ENCODE data around the gene EGR2. TPM values are rescaled to one million over a fixed set of nuclear protein-coding genes. Genes with fewer than 3 reads are reported as not detected.

EGR2 gene
- total and polyA plus RNA-seq, 2 experiments from 2014 or later, result 0.76 to 2.2 TPM

DNA sequence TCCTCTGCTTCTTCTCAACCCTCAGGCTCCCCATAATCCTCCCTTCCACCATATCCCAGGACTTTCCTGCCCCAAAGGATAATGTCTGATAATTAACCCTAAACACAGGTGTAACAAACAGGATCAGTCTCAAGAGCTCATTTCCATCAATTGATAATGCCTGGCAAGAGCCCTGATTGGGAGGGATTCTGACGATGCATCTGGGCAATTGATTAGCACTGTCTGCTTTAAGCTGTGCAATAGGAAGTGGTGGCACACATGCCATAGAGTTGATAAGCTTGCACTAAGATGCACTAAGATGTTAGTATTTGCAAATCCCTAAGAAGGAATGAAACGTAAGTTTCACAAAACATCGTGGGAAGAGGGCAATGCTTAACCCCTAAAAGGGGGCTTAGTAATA lies 27.4 kb upstream of the EGR2 start:
- no peak for TF ChIP-seq EZH2phosphoT487 (IDR thresholded peaks at IDR 0.05; ENCODE audit: insufficient read depth, low read depth)
- TF ChIP-seq EZH2 (IDR thresholded peaks at IDR 0.05; ENCODE audit: insufficient read depth, poor library complexity, severe bottlenecking), result no peak
- no peak overlapping the region for H3K4me2 ChIP-seq (ENCODE audit: unreplicated experiment)
- H3K9me3 ChIP-seq (ENCODE audit: low read depth), result no peaks in the 10 kb centered on the region
- H4K20me1 ChIP-seq (ENCODE audit: insufficient read depth), result no peaks in the 10 kb centered on the region
- H3K27me3 ChIP-seq (replicated peaks; ENCODE audit: insufficient read depth), result peaks cover 29% of the 10 kb centered on the region
- H3K4me3 ChIP-seq, result no peak overlapping the region
- H3K36me3 ChIP-seq (ENCODE audit: low read depth), result no peaks in the 10 kb centered on the region
- no peaks in the 10 kb centered on the region for H3K9me2 ChIP-seq (ENCODE audit: insufficient read depth)
- 31 to 32% methylated on average over 3 of the region's 3 CpGs for WGBS, 2 experiments (ENCODE audit: low coverage in 1 of 2, low lambda C conversion rate in 2 of 2, missing lambda C conversion rate in 2 of 2)
- in situ Hi-C loops (cut with MboI), result no loop called here
- H3K27ac ChIP-seq, result no peak overlapping the region
- no peak for DNase-seq
- H3K79me2 ChIP-seq (ENCODE audit: insufficient read depth), result no peaks in the 10 kb centered on the region
- H3F3A ChIP-seq (ENCODE audit: insufficient read depth), result no peaks in the 10 kb centered on the region
- no peak overlapping the region for H3K9ac ChIP-seq
- no peak overlapping the region for H2AFZ ChIP-seq
- no peaks in the 10 kb centered on the region for H3K4me1 ChIP-seq (ENCODE audit: insufficient read depth)

DNA sequence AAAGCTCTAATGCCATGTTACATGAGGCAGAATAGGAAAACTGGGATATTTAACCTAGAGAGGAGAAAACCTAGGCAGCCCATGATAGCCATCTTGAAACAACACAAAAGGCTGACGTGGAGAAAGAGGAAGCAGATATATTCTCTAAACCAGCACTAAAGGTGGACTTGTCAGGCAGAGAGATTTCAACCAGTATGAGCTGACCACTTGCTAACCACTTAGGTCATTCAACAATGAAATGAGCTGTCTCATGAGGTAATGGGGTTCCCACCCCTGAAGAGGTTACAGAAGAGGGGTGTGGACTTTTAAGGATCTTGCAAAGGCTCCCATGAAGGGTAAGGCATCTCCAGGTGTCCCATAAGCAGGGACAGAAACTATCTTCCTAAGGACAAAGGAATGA lies 26.8 kb upstream of the EGR2 start:
- Histone ChIP-seq H3K4me2 (ENCODE audit: unreplicated experiment) (no peak overlapping the region), H3K79me2 (ENCODE audit: insufficient read depth) (no peaks in the 10 kb centered on the region), H3K27ac (no peak overlapping the region), H4K20me1 (ENCODE audit: insufficient read depth) (no peaks in the 10 kb centered on the region), H3K36me3 (ENCODE audit: low read depth) (no peaks in the 10 kb centered on the region), H3F3A (ENCODE audit: insufficient read depth) (no peaks in the 10 kb centered on the region), H3K27me3 (replicated peaks; ENCODE audit: insufficient read depth) (peaks cover 29% of the 10 kb centered on the region), H3K9me3 (ENCODE audit: low read depth) (no peaks in the 10 kb centered on the region), H3K4me1 (ENCODE audit: insufficient read depth) (no peaks in the 10 kb centered on the region), H3K9me2 (ENCODE audit: insufficient read depth) (no peaks in the 10 kb centered on the region), H3K9ac (no peak overlapping the region), H2AFZ (no peak overlapping the region), H3K4me3 (no peak overlapping the region)
- no peak for TF ChIP-seq EZH2phosphoT487 (IDR thresholded peaks at IDR 0.05; ENCODE audit: insufficient read depth, low read depth)
- TF ChIP-seq EZH2 (IDR thresholded peaks at IDR 0.05; ENCODE audit: insufficient read depth, poor library complexity, severe bottlenecking), result no peak
- WGBS, 2 experiments (ENCODE audit: low coverage in 1 of 2, low lambda C conversion rate in 2 of 2, missing lambda C conversion rate in 2 of 2), result 38 to 48% methylated on average over 1 of the region's 1 CpG
- in situ Hi-C loops (cut with MboI), result no loop called here
- no peak for DNase-seq

DNA sequence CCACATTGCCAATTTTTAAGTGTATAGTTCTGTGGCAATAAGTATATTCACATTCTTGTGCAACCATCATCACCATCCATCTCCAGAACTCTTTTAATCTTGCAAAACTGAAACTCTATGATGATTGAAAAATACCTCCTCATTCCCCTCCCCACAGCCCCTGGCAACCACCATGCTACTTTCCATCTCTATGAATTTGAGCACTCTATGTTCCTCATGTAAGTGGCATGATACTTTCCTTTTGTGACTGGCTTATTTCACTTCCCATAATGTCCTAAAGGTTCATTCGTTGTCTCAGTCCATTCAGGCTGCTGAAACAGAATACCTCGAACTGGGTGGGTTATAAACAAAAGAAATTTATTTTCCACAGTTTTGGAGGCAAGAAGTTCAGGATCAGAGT lies 23.4 kb upstream of the EGR2 start:
- H3K9ac ChIP-seq, result no peak overlapping the region
- no peaks in the 10 kb centered on the region for H3K4me1 ChIP-seq (ENCODE audit: insufficient read depth)
- no peaks in the 10 kb centered on the region for H3K9me2 ChIP-seq (ENCODE audit: insufficient read depth)
- H3K27me3 ChIP-seq (replicated peaks; ENCODE audit: insufficient read depth), result peaks cover 15% of the 10 kb centered on the region
- H3K9me3 ChIP-seq (ENCODE audit: low read depth), result no peaks in the 10 kb centered on the region
- H3K36me3 ChIP-seq (ENCODE audit: low read depth), result no peaks in the 10 kb centered on the region
- no peaks in the 10 kb centered on the region for H3K79me2 ChIP-seq (ENCODE audit: insufficient read depth)
- no peak overlapping the region for H2AFZ ChIP-seq
- in situ Hi-C loops (cut with MboI), result no loop called here
- H4K20me1 ChIP-seq (ENCODE audit: insufficient read depth), result no peaks in the 10 kb centered on the region
- H3K4me2 ChIP-seq (ENCODE audit: unreplicated experiment), result no peak overlapping the region
- H3K4me3 ChIP-seq, result no peak overlapping the region
- WGBS, 2 experiments (ENCODE audit: low coverage in 1 of 2, low lambda C conversion rate in 2 of 2, missing lambda C conversion rate in 2 of 2), result 60 to 62% methylated on average over 2 of the region's 2 CpGs
- no peak for DNase-seq
- H3F3A ChIP-seq (ENCODE audit: insufficient read depth), result no peaks in the 10 kb centered on the region
- no peak overlapping the region for H3K27ac ChIP-seq
- TF ChIP-seq EZH2 (IDR thresholded peaks at IDR 0.05; ENCODE audit: insufficient read depth, poor library complexity, severe bottlenecking) (no peak), EZH2phosphoT487 (IDR thresholded peaks at IDR 0.05; ENCODE audit: insufficient read depth, low read depth) (no peak)

DNA sequence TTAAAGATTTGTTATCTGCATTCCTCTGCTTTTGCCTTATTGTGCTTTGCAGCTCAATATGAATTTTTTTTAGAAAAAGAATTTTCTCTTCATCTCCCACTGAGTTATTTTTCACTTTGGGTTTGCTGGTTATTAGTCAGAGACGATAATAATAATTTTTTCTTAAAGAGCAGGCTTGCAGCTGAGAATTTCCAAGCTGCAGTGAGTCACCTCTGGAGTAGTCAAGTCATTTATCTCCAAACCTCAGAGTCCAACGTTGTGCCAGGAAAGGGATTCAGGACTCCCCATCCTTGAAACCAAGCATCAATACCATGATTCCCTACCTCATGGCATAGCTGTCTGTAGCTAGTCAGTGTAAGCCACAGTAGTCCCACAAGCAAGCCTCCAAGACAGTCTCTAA lies 15.2 kb upstream of the EGR2 start:
- 3 to 5% methylated on average over 2 of the region's 2 CpGs for WGBS, 2 experiments (ENCODE audit: low coverage in 1 of 2, low lambda C conversion rate in 2 of 2, missing lambda C conversion rate in 2 of 2)
- TF ChIP-seq EZH2 (IDR thresholded peaks at IDR 0.05; ENCODE audit: insufficient read depth, poor library complexity, severe bottlenecking) (no peak), EZH2phosphoT487 (IDR thresholded peaks at IDR 0.05; ENCODE audit: insufficient read depth, low read depth) (no peak)
- Histone ChIP-seq H3K27me3 (replicated peaks; ENCODE audit: insufficient read depth) (peaks cover 3% of the 10 kb centered on the region; the same call in 1 of the 2 replicates), H3K36me3 (ENCODE audit: low read depth) (no peaks in the 10 kb centered on the region), H3K4me2 (ENCODE audit: unreplicated experiment) (no peak overlapping the region), H3F3A (ENCODE audit: insufficient read depth) (no peaks in the 10 kb centered on the region), H3K9ac (no peak overlapping the region), H2AFZ (no peak overlapping the region), H3K4me1 (ENCODE audit: insufficient read depth) (peaks cover 9% of the 10 kb centered on the region; the same call in 1 of the 2 replicates), H3K79me2 (ENCODE audit: insufficient read depth) (no peaks in the 10 kb centered on the region), H3K9me3 (ENCODE audit: low read depth) (no peaks in the 10 kb centered on the region), H3K4me3 (no peak overlapping the region), H3K27ac (no peak overlapping the region), H3K9me2 (ENCODE audit: insufficient read depth) (no peaks in the 10 kb centered on the region), H4K20me1 (ENCODE audit: insufficient read depth) (no peaks in the 10 kb centered on the region)
- peak; percentile 88 for DNase-seq
- in situ Hi-C loops (cut with MboI), result no loop called here

DNA sequence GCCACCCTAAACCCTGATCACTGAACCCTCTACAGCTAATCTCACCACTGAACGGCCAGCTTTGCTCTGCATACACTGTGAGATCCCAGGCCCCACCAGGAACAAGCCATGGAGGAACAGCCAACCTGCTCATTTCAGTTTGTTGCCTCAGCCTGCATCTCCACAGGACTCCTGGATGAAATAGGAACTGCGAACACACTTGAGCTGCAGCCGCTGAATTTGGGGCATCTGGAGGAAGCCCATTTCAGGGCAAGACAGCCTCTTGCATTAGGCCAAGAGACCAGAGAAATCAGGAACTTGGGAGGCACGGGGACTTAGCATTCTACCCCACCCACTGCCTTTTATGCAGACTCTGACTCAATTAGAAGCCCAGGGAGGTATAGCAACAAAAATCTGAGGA lies 14.5 kb upstream of the EGR2 start:
- no peaks in the 10 kb centered on the region for H3F3A ChIP-seq (ENCODE audit: insufficient read depth)
- in situ Hi-C loops (cut with MboI), result no loop called here
- H3K79me2 ChIP-seq (ENCODE audit: insufficient read depth), result no peaks in the 10 kb centered on the region
- H3K27me3 ChIP-seq (replicated peaks; ENCODE audit: insufficient read depth), result no peaks in the 10 kb centered on the region
- no peak overlapping the region for H3K9ac ChIP-seq
- peaks cover 9% of the 10 kb centered on the region; the same call in 1 of the 2 replicates for H3K4me1 ChIP-seq (ENCODE audit: insufficient read depth)
- H4K20me1 ChIP-seq (ENCODE audit: insufficient read depth), result no peaks in the 10 kb centered on the region
- 0 out of 2 replicates have a peak overlapping the region, but pooled peaks have one; percentile 14 for H2AFZ ChIP-seq
- no peaks in the 10 kb centered on the region for H3K9me3 ChIP-seq (ENCODE audit: low read depth)
- no peaks in the 10 kb centered on the region for H3K36me3 ChIP-seq (ENCODE audit: low read depth)
- no peak overlapping the region for H3K4me3 ChIP-seq
- H3K4me2 ChIP-seq (ENCODE audit: unreplicated experiment), result no peak overlapping the region
- peak; percentile 9 for DNase-seq
- no peak overlapping the region for H3K27ac ChIP-seq
- TF ChIP-seq EZH2phosphoT487 (IDR thresholded peaks at IDR 0.05; ENCODE audit: insufficient read depth, low read depth), result no peak
- no peak for TF ChIP-seq EZH2 (IDR thresholded peaks at IDR 0.05; ENCODE audit: insufficient read depth, poor library complexity, severe bottlenecking)
- 48 to 53% methylated on average over 4 of the region's 4 CpGs for WGBS, 2 experiments (ENCODE audit: low coverage in 1 of 2, low lambda C conversion rate in 2 of 2, missing lambda C conversion rate in 2 of 2)
- H3K9me2 ChIP-seq (ENCODE audit: insufficient read depth), result no peaks in the 10 kb centered on the region
